Measurements from ENCODE around the gene FOSL2.

GRCh38 chr2:28451793-28452533 is 59.3 kb downstream of the FOSL2 start:
- TF ChIP-seq EZH2 (IDR thresholded peaks at IDR 0.05) = no peak
- TF ChIP-seq CTCF (IDR thresholded peaks at IDR 0.05) = no peak
- no peak for TF ChIP-seq EZH2phosphoT487 (IDR thresholded peaks at IDR 0.05)
